ENCODE measurements around the gene UGT1A5. TPM values are rescaled to one million over a fixed set of nuclear protein-coding genes. Genes with fewer than 3 reads are reported as not detected.
"Not testable (repeated sequence)": the region's sequence is repeated elsewhere in the genome, so short reads cannot be mapped to it uniquely, and the experiment has no call there.

Gene UGT1A5
- total RNA-seq, 2 experiments from 2014 or later = not detected

DNA sequence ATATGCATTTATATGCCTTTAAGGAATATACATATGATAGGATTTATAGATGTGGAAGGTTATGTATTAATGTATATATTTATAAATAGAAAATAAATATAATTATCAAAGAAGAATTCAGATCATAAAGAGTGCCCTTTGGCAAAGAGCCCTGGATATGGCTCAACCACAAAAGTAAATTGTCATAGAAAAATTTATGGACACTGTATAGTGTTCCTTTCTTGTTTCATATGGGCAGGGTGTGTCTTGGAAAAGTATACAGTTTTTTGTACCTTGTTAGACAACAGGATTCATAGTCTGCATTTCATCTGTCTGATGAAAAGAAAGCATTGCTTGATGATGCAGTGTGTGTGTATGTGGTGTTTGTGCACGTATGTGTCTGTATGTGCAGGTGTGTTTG is 28.1 kb upstream of the UGT1A5 start:
- DNase-seq = no peak
- ChIA-PET POLR2A (no interaction called here), CTCF (no interaction called here)
- H3K27me3 Mint-ChIP-seq = peaks cover 15% of the 10 kb centered on the region
- no peaks in the 10 kb centered on the region for H3K4me1 Mint-ChIP-seq
- H3K27ac Mint-ChIP-seq = no peak overlapping the region
- no peaks in the 10 kb centered on the region for H3K9me3 Mint-ChIP-seq
- H3K4me3 Mint-ChIP-seq = no peak overlapping the region
- H3K36me3 Mint-ChIP-seq (ENCODE audit: low read depth) = no peaks in the 10 kb centered on the region

DNA sequence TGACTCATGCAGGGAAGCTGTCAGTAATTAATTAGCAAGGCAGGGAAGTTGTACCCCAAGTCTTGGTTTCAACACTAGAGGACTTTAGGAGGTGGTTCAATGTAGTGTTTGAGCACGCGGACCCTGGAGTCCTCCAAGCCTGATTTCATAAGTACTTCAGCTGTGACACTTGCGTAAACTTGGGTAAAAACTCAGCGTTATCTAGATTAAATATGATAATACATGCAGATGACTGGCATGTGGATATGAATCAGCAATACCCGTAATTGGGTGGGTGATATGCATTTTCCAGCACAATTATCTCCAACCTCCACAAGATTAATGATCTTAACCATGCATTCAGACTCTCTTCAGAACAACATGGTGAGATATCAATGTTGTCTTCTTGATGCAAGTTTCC is 25.8 kb upstream of the UGT1A5 start:
- peaks cover 13% of the 10 kb centered on the region for H3K27me3 Mint-ChIP-seq
- CTCF ChIA-PET = no interaction called here

DNA sequence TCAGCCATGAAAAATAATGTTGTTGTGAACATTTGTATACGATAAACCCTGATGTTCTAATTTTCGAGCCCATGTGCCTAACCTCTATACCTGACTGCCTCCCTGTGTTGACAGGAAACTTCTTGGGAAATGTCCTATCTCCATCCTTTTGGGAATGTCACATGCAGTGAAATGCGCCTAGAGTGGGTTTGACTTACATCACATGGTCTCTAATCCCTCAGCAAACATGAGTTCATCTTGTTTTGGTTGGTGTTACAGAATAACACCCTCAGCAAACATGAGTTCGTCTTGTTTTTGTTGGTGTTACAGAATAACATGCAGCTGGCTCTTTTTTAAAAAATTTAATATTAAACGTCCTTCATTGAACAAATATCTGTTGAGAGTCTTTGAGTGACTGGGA is 24.4 kb upstream of the UGT1A5 start:
- POLR2A ChIA-PET = no interaction called here

More for the DNA sequence above, 25.8 kb upstream of the UGT1A5 start:
- no peak for DNase-seq
- POLR2A ChIA-PET = no interaction called here
- Mint-ChIP-seq H3K4me3 (no peak overlapping the region), H3K27ac (no peak overlapping the region), H3K36me3 (ENCODE audit: low read depth) (no peaks in the 10 kb centered on the region), H3K4me1 (no peaks in the 10 kb centered on the region), H3K9me3 (no peaks in the 10 kb centered on the region)

DNA sequence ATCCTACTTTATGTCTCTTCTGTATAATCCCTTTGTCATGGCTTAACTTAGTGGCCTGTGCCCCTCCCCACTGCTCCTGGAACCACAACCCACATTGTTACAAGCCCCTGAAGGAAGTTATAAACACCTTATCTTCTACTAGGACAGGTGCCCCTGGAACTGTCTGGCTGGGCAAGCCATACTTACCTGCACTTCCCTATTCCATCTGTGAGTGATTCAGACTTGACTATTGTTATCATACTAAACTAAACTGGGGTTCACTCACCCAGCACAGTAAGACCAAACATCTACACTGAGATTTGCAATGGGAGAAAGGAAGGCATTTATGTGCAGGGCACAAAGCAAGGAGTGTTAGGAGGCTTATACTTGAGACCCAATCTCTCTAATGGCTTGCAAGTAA is 23.7 kb upstream of the UGT1A5 start:
- no peaks in the 10 kb centered on the region for H3K36me3 Mint-ChIP-seq (ENCODE audit: low read depth)
- ChIA-PET POLR2A (no interaction called here), CTCF (no interaction called here)
- H3K27me3 Mint-ChIP-seq = peaks cover 19% of the 10 kb centered on the region
- no peaks in the 10 kb centered on the region for H3K4me1 Mint-ChIP-seq
- H3K9me3 Mint-ChIP-seq = no peaks in the 10 kb centered on the region
- no peak overlapping the region for H3K27ac Mint-ChIP-seq
- no peak for DNase-seq
- no peak overlapping the region for H3K4me3 Mint-ChIP-seq

More for the DNA sequence above, 24.4 kb upstream of the UGT1A5 start:
- H3K36me3 Mint-ChIP-seq (ENCODE audit: low read depth) = no peaks in the 10 kb centered on the region
- no peak for DNase-seq
- no peak overlapping the region for H3K4me3 Mint-ChIP-seq
- H3K4me1 Mint-ChIP-seq = no peaks in the 10 kb centered on the region
- H3K9me3 Mint-ChIP-seq = no peaks in the 10 kb centered on the region
- H3K27ac Mint-ChIP-seq = no peak overlapping the region
- H3K27me3 Mint-ChIP-seq = peaks cover 15% of the 10 kb centered on the region
- CTCF ChIA-PET = no interaction called here

DNA sequence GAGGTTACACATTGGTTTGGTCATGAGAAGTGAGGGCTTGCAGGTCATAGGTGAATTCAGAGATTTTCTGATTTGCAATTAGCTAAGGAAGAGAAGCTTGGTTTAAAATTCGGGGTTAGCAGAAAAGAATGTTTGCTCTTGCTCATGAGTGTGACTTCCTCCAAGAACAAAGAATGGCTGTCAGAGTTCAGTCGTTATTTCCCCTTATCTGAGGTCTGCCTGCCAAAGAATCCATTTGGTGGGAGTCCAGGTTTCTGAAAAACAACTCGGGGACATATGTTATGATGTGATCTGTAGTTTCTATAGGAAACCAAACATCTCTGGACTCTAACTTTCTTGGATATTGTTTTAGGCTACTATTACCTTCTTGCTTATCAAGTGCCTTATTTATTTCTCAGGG is 23.2 kb upstream of the UGT1A5 start:
- POLR2A ChIA-PET = no interaction called here
- no peaks in the 10 kb centered on the region for H3K4me1 Mint-ChIP-seq
- no peak overlapping the region for H3K27ac Mint-ChIP-seq
- no peak for DNase-seq
- H3K36me3 Mint-ChIP-seq (ENCODE audit: low read depth) = no peaks in the 10 kb centered on the region
- H3K4me3 Mint-ChIP-seq = no peak overlapping the region
- CTCF ChIA-PET = no interaction called here
- no peaks in the 10 kb centered on the region for H3K9me3 Mint-ChIP-seq
- peaks cover 19% of the 10 kb centered on the region for H3K27me3 Mint-ChIP-seq

DNA sequence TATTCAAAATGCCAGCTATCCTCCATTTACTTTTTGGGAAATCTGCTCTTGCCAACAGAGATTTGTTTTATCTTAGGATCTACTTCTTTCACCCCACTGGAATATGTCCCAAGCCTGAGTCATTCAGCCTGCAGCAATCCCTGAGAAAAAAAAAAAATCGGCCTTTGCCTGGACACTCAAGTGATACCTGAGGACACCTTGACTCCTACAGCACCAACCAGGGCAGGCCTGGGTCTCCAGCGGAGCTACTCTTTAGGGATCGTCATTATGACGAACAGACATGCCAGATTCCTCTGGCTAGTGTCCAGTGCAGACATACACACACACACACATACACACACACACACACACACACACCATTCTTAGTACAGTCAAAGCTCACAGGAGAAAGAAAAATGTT is 22.3 kb upstream of the UGT1A5 start:
- ChIA-PET CTCF (no interaction called here), POLR2A (no interaction called here)
- Mint-ChIP-seq H3K36me3 (ENCODE audit: low read depth) (no peaks in the 10 kb centered on the region), H3K9me3 (no peaks in the 10 kb centered on the region), H3K4me1 (no peaks in the 10 kb centered on the region), H3K4me3 (no peak overlapping the region), H3K27me3 (peaks cover 16% of the 10 kb centered on the region), H3K27ac (no peak overlapping the region)
- DNase-seq = no peak

DNA sequence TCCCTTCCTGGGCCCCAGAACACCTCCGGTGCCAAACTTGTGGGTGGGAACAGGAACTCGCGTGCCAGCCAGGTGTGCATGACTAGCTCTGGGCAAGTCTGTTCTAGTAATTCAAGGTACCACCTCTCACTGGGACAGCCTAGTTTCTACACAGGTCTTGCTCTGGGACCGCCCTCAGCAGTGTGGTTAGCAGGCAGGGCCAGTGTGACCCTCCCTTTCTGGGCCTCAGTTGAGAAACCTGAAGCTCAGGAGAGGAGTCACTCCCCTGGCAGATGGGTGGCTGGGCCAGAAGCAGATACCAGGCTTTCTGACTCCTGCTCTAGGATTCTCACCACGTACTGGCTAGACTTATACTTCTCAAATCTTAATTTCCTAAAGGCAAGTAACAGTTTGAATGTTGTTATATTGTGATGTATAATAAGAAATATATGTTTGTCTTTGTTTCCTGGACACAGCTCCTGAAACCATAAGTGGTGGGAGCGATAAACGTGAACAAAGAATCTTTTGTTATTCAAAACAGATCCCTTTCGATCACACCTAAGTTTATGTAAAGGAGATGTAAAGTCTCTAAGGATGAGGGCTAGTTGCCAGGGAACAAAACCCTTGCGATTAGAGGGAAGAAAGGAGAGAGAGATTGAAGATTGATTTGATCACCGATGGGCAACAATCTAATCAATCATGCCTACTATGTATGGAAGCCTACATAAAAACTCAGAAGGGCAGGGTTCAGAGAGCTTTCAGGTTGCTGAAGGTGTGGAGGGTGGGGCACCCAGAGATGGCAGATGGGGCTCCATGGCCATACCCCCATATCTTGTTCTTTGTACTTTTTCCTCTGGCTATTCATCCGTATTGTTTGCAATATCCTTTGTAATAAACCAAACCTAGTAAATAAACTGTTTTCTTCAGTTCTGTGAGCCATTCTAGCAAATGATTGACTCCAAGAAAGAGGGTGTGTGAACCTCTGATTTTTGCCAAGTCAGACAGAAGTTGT is 21.0 kb upstream of the UGT1A5 start:
- no peak for DNase-seq
- H3K9me3 Mint-ChIP-seq = no peaks in the 10 kb centered on the region
- no peak overlapping the region for H3K27ac Mint-ChIP-seq
- no peaks in the 10 kb centered on the region for H3K36me3 Mint-ChIP-seq (ENCODE audit: low read depth)
- H3K27me3 Mint-ChIP-seq = peaks cover 17% of the 10 kb centered on the region
- no peak overlapping the region for H3K4me3 Mint-ChIP-seq
- H3K4me1 Mint-ChIP-seq = no peaks in the 10 kb centered on the region
- ChIA-PET POLR2A (no interaction called here), CTCF (no interaction called here)

DNA sequence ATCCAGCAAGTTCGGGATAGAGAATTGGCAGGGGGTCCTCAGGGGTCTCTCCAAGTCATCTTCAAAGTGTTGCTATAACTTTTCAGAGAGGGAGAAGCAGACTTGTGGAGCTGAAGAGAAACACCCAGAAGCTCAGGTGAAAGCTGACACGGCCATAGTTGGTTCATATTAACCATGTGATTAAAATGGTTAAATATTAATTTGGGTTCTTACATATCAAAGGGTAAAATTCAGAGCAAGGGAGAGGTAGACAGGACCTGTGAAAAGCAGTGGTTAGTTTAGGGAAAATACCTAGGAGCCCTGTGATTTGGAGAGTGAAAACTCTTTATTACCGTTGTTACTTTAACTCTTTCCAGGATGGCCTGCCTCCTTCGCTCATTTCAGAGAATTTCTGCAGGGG is 20.1 kb upstream of the UGT1A5 start, which contains the start of gene UGT1A6:
UGT1A6 (plus strand) TSS at position 243 of the 400 bp plus-strand sequence; CDS start at position 358, 115 bp downstream.
- Mint-ChIP-seq H3K36me3 (ENCODE audit: low read depth) (no peaks in the 10 kb centered on the region), H3K4me1 (no peaks in the 10 kb centered on the region), H3K27me3 (peaks cover 24% of the 10 kb centered on the region), H3K4me3 (no peak within 1 kb of the TSS), H3K9me3 (no peaks in the 10 kb centered on the region), H3K27ac (no peak within 1 kb of the TSS)
- ChIA-PET CTCF (no interaction called here), POLR2A (no interaction called here)
- no peak for DNase-seq

DNA sequence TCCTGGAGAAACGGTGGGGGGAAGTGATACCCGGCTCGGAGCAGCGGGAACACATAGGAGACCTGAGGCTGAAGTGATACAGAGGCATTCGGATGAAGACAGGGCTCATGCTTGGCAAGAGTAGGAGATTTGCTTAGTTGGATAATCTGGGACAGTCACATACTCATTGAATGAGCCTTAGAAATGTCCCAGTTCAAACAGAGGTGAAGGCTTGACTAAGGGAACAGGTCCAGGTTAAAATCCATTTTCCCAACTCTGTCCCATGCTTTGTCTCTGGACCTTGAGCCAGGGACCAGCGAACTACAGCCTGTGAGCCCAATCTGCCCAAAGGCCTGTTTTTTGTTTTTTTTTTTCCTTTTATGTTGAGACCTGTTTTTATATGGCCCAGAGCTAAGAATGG is 18.7 kb upstream of the UGT1A5 start:
- Mint-ChIP-seq H3K4me3 (no peak overlapping the region), H3K4me1 (no peaks in the 10 kb centered on the region), H3K36me3 (ENCODE audit: low read depth) (no peaks in the 10 kb centered on the region), H3K27me3 (peaks cover 18% of the 10 kb centered on the region), H3K27ac (no peak overlapping the region), H3K9me3 (no peaks in the 10 kb centered on the region)
- DNase-seq = no peak
- ChIA-PET POLR2A (no interaction called here), CTCF (no interaction called here)

DNA sequence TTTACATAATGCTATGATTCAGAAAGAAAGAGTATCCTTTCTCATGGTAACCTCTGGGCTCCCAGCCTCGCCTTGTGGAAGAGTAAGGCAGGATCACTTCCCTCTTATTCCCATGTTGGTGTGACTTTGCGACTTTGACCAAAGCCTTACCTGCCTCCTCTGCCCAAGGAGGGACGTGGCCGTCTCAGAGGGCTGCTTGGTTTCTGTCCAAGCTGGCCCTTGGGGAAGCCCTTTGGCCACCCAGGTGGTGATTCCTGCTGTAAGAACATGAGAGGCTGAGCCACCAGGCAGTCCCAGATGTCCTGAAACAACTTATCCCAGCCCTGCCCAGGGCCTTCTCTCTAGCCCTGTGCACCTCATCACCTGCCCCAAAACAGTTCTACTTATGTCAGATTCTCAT is 14.0 kb upstream of the UGT1A5 start:
- Mint-ChIP-seq H3K36me3 (ENCODE audit: low read depth) (no peaks in the 10 kb centered on the region), H3K4me3 (no peak overlapping the region), H3K27me3 (peaks cover 24% of the 10 kb centered on the region), H3K27ac (no peak overlapping the region), H3K4me1 (no peaks in the 10 kb centered on the region), H3K9me3 (no peaks in the 10 kb centered on the region)
- ChIA-PET CTCF (no interaction called here), POLR2A (no interaction called here)
- no peak for DNase-seq

DNA sequence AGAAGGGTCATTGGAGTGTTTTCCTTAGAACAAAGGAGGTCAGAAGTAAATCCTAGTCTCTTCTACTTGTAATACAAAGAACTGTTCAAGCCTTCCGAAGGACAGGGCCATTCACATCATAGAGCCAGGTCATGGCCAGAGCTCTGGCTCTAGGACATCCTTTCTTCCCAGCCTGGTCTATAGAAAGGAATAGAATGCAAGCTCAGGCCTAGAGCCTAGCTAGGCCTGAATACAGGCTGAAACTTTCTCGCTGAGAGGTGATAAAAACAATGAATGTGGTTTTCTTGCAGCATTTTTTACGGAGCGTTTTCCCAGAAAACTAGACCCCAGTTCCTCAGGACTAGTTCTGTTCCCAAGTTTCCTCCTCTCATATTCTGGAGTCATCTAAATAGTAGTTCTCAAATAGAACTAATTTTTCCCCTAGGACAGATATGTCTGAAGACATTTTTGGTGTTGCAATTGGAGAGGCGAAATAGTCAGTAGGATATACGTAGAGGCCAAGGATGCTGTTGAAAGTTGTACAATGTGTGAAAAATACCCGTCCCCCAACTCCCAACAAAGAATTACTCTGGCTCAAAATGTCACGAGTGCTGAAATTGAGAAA is 13.2 kb upstream of the UGT1A5 start:
- no peaks in the 10 kb centered on the region for H3K9me3 Mint-ChIP-seq
- ChIA-PET POLR2A (no interaction called here), CTCF (no interaction called here)
- H3K27ac Mint-ChIP-seq = no peak overlapping the region
- no peak for DNase-seq
- H3K4me3 Mint-ChIP-seq = no peak overlapping the region
- H3K36me3 Mint-ChIP-seq (ENCODE audit: low read depth) = no peaks in the 10 kb centered on the region
- H3K4me1 Mint-ChIP-seq = no peaks in the 10 kb centered on the region
- H3K27me3 Mint-ChIP-seq = peaks cover 24% of the 10 kb centered on the region

DNA sequence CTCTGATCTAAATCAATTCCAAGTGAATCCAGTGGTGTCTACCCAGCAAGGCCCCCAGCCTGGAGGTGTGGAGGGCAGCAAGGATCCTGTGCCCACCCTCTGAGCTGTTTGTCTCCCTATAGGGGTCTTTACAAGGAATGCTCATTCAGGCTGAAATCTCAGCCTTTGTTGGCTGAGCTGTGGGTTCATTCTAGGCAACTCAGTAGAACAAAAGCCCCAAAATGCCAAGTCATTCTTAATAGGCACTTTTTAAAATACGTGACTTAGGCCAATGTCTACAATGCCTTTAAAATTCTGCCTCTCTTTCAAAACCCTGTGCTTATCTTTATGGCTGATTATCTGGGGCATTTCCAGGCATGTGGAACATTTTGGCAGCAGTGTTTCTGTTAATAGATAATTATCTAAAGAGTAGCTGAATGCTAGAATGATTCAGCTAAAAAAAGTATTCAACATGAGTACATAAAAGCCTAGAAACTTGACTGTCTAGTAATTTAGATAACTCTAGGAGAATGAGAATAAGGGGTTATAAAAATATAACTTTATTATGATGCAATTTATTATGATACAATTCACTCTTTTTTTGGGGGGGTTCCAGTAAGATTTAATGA is 12.6 kb upstream of the UGT1A5 start:
- ChIA-PET POLR2A (no interaction called here), CTCF (no interaction called here)
- no peak overlapping the region for H3K27ac Mint-ChIP-seq

DNA sequence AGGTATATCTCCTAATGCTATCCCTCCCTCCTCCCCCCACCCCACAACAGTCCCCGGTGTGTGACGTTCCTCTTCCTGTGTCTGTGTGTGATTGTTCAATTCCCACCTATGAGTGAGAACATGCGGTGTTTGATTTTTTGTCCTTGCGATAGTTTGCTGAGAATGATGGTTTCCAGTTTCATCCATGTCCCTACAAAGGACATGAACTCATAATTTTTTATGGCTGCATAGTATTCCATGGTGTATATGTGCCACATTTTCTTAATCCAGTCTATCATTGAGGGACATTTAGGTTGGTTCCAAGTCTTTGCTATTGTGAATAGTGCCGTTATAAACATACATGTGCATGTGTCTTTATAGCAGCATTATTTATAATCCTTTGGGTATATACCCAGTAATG is 11.9 kb upstream of the UGT1A5 start:
- peaks cover 28% of the 10 kb centered on the region for H3K27me3 Mint-ChIP-seq
- DNase-seq; H3K9me3 Mint-ChIP-seq; H3K4me3 Mint-ChIP-seq; H3K4me1 Mint-ChIP-seq; H3K36me3 Mint-ChIP-seq (ENCODE audit: low read depth); CTCF ChIA-PET; POLR2A ChIA-PET; H3K27ac Mint-ChIP-seq: not testable (repeated sequence)

More for the DNA sequence above, 12.6 kb upstream of the UGT1A5 start:
- Mint-ChIP-seq H3K27me3 (peaks cover 25% of the 10 kb centered on the region), H3K9me3 (no peaks in the 10 kb centered on the region), H3K4me3 (no peak overlapping the region), H3K4me1 (no peaks in the 10 kb centered on the region), H3K36me3 (ENCODE audit: low read depth) (no peaks in the 10 kb centered on the region)
- no peak for DNase-seq

DNA sequence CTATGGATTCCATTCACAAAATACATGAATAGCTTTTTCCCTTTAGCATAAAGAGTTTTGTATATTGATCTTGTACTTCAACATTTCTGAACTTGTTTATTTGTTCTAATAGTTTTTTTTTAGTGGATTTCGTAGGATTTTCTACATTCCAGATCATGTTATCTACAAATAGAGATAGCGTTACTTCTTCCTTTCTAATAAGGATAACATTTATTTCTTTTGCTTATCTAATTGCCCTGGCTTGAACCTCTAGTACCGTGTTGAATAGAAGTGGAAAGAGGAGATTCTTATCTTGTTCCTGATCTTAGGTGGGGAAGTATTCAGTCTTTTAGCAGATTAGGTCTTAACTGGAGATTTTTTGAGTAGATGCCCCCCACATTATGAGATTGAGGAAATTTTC is 10.5 kb upstream of the UGT1A5 start:
- POLR2A ChIA-PET = no interaction called here
- DNase-seq = no peak
- peaks cover 22% of the 10 kb centered on the region for H3K27me3 Mint-ChIP-seq
- no peak overlapping the region for H3K27ac Mint-ChIP-seq
- H3K36me3 Mint-ChIP-seq (ENCODE audit: low read depth) = no peaks in the 10 kb centered on the region
- H3K4me3 Mint-ChIP-seq = no peak overlapping the region
- CTCF ChIA-PET = no interaction called here
- H3K4me1 Mint-ChIP-seq = no peaks in the 10 kb centered on the region
- H3K9me3 Mint-ChIP-seq = no peaks in the 10 kb centered on the region

All from activated CD4-positive, alpha-beta memory T cell treated with anti-CD3 and anti-CD28 coated beads, Interleukin-2, amount 10 ng/mL, durations not matched to agents 7 days and 5 days (primary cell).